Colonic mucosa (tissue), 4 donors: Measurements from ENCODE around the gene KCNG1. TPM values are rescaled to one million over a fixed set of nuclear protein-coding genes. Genes with fewer than 3 reads are reported as not detected.

Experiments
- DNase-seq: peaks from one replicate; pipeline ENCODE4 v3.0.0-alpha.2; 2020
- H3K27ac ChIP-seq: fragments of 200-600 bp; one replicate; pipeline ENCODE4 v1.8.0; 2021
- H3K27me3 ChIP-seq: fragments of 200-600 bp; one replicate; pipeline ENCODE4 v1.8.0; 2021
- H3K36me3 ChIP-seq: fragments of 200-600 bp; one replicate; pipeline ENCODE4 v1.8.0; 2021
- H3K4me1 ChIP-seq: fragments of 200-600 bp; one replicate; pipeline ENCODE4 v1.8.0; 2021; ENCODE audit warnings: mild to moderate bottlenecking
- H3K4me3 ChIP-seq: fragments of 200-600 bp; one replicate; pipeline ENCODE4 v1.8.0; 2021
- H3K9ac ChIP-seq, 2 donors: one replicate each; pipeline ENCODE4 v1.7.0; 2013; ENCODE audit warnings: control low read depth in 2 of 2, low read depth in 2 of 2, low read length in 2 of 2
- H3K9me3 ChIP-seq: fragments of 200-600 bp; one replicate; pipeline ENCODE4 v1.8.0; 2021
- CTCF ChIP-seq: fragments of 200-600 bp; IDR thresholded peaks from one replicate; pipeline ENCODE4 v1.8.0; 2022; ENCODE audit warnings: antibody characterized with exemption, mild to moderate bottlenecking
- intact Hi-C: fragments of 100-400 bp; cut with DNase I; formaldehyde crosslinking; loops from one replicate; pipeline ENCODE4 v1.14.1; 2022
- total RNA-seq, 2 donors: library from RNA; stranded (reverse); fragmentation: NEBNext Ultra II Directional in 1 of 2; extraction: Animal tissue kit (Norgen Biotek cat#: 25700) in 1 of 2; gene quantifications; one replicate each; pipeline ENCODE4 v1.2.1, GENCODE V29; 2021
- donor health status: healthy.
- donor health status: DM: no; HTN: no; CAD: no.
- donor health status: DM: no; HTN: no; CAD: no.

Gene KCNG1
- total RNA-seq, 2 donors from 2014 or later = 5.8 to 10.3 TPM

- DNase-seq = no peak
- no peak for TF ChIP-seq CTCF
- no peak overlapping the region for H3K9ac ChIP-seq
- no peaks in the 10 kb centered on the region for H3K27me3 ChIP-seq
- H3K4me3 ChIP-seq = no peak overlapping the region
- H3K4me1 ChIP-seq = no peaks in the 10 kb centered on the region
- no peak overlapping the region for H3K27ac ChIP-seq
- intact Hi-C loops = no loop called here
- H3K36me3 ChIP-seq = no peaks in the 10 kb centered on the region
- no peaks in the 10 kb centered on the region for H3K9me3 ChIP-seq
Observed at GRCh38 chr20:51034988-51035656, 12.2 kb upstream of the KCNG1 start.

GRCh38 chr20:51034476-51034875 lies 11.6 kb upstream of the KCNG1 start:
- no peak overlapping the region for H3K9ac ChIP-seq
- H3K4me1 ChIP-seq = no peaks in the 10 kb centered on the region
- intact Hi-C loops = no loop called here

GRCh38 chr20:51029963-51030920 lies 7.3 kb upstream of the KCNG1 start:
- TF ChIP-seq CTCF = no peak
- no peak overlapping the region for H3K4me3 ChIP-seq
- H3K9ac ChIP-seq = no peak overlapping the region
- no peaks in the 10 kb centered on the region for H3K27me3 ChIP-seq
- intact Hi-C loops = no loop called here
- no peaks in the 10 kb centered on the region for H3K4me1 ChIP-seq
- H3K9me3 ChIP-seq = no peaks in the 10 kb centered on the region
- H3K36me3 ChIP-seq = no peaks in the 10 kb centered on the region
- H3K27ac ChIP-seq = no peak overlapping the region
- DNase-seq = no peak

More at GRCh38 chr20:51034476-51034875, 11.6 kb upstream of the KCNG1 start:
- Histone ChIP-seq H3K36me3 (no peaks in the 10 kb centered on the region), H3K4me3 (no peak overlapping the region), H3K27ac (no peak overlapping the region), H3K9me3 (no peaks in the 10 kb centered on the region), H3K27me3 (no peaks in the 10 kb centered on the region)
- no peak for TF ChIP-seq CTCF
- DNase-seq = no peak

GRCh38 chr20:51029556-51029955 lies 6.6 kb upstream of the KCNG1 start:
- no peak for TF ChIP-seq CTCF
- peaks cover 2% of the 10 kb centered on the region for H3K27me3 ChIP-seq
- H3K9ac ChIP-seq = no peak overlapping the region
- H3K4me1 ChIP-seq = no peaks in the 10 kb centered on the region
- no peak overlapping the region for H3K27ac ChIP-seq
- intact Hi-C loops = no loop called here
- no peaks in the 10 kb centered on the region for H3K9me3 ChIP-seq
- DNase-seq = no peak
- H3K36me3 ChIP-seq = no peaks in the 10 kb centered on the region
- no peak overlapping the region for H3K4me3 ChIP-seq

GRCh38 chr20:51028616-51029212 lies 5.8 kb upstream of the KCNG1 start:
- TF ChIP-seq CTCF = no peak
- H3K27me3 ChIP-seq = peaks cover 8% of the 10 kb centered on the region

More at GRCh38 chr20:51028616-51029212, 5.8 kb upstream of the KCNG1 start:
- intact Hi-C loops = no loop called here
- no peak overlapping the region for H3K27ac ChIP-seq
- no peak overlapping the region for H3K4me3 ChIP-seq
- no peaks in the 10 kb centered on the region for H3K36me3 ChIP-seq
- H3K9me3 ChIP-seq = no peaks in the 10 kb centered on the region
- no peaks in the 10 kb centered on the region for H3K4me1 ChIP-seq
- DNase-seq = no peak
- H3K9ac ChIP-seq = no peak overlapping the region
